ENCODE measurements around the gene OIP5. TPM values are rescaled to one million over a fixed set of nuclear protein-coding genes. Genes with fewer than 3 reads are reported as not detected.

OIP5 gene
- total RNA-seq, 1 experiment from 2014 or later: 8.0 TPM

Other genes starting within 250 kb of the OIP5 start
- gene INO80, start 216.3 kb downstream of the OIP5 start, total RNA-seq (2022): 15.3 and 16.9 TPM in 2 replicates
- gene EXD1, start 101.8 kb downstream of the OIP5 start, total RNA-seq (2022): not detected in 2 replicates
- gene CHP1, start 101.3 kb downstream of the OIP5 start, total RNA-seq (2022): 67.1 and 67.7 TPM in 2 replicates
- 70.9 and 88.0 TPM in 2 replicates for gene NUSAP1, start 290 bp upstream of the OIP5 start, total RNA-seq (2022)
- 8.8 and 9.8 TPM in 2 replicates for gene NDUFAF1, start 69.9 kb upstream of the OIP5 start, total RNA-seq (2022)
- 18.8 and 25.0 TPM in 2 replicates for gene RTF1, start 84.5 kb upstream of the OIP5 start, total RNA-seq (2022)
- gene ITPKA, start 161.3 kb upstream of the OIP5 start, total RNA-seq (2022): 0.61 and 0.68 TPM in 2 replicates
- 0.24 and 0.32 TPM in 2 replicates for gene LTK, start 181.2 kb upstream of the OIP5 start, total RNA-seq (2022)
- gene RPAP1, start 211.7 kb upstream of the OIP5 start, total RNA-seq (2022): 33.3 and 35.4 TPM in 2 replicates
- gene TYRO3, start 226.6 kb upstream of the OIP5 start, total RNA-seq (2022): 5.5 and 8.1 TPM in 2 replicates